GM21786 (cell line): ENCODE measurements around the gene TICAM2.

Experiments used
- ATAC-seq: cut with Tn5 transposase; IDR thresholded peaks from one replicate; pipeline ENCODE4 v1.9.1; 2021; ENCODE audit not compliant: unreplicated experiment

TICAM2 gene

GRCh38 chr5:115541611-115542010 lies 60.7 kb downstream of the TICAM2 start:
- ATAC-seq, result no peak

GRCh38 chr5:115535479-115536035 lies 66.7 kb downstream of the TICAM2 start:
- ATAC-seq, result no peak

- ATAC-seq, result no peak
Measured at GRCh38 chr5:115532517-115532916, 69.8 kb downstream of the TICAM2 start.

GRCh38 chr5:115531787-115532367 lies 70.4 kb downstream of the TICAM2 start:
- no peak for ATAC-seq

- no peak for ATAC-seq
Measured at GRCh38 chr5:115531380-115531779, 70.9 kb downstream of the TICAM2 start.

- ATAC-seq, result no peak
Measured at GRCh38 chr5:115530426-115530825, 71.9 kb downstream of the TICAM2 start.
